Measurements from ENCODE around the gene ABI1.

The ABI1 gene

GRCh38 chr10:26703974-26704373, 156.8 kb downstream of the ABI1 start:
- no peak for DNase-seq

GRCh38 chr10:26703096-26703495, 157.7 kb downstream of the ABI1 start:
- DNase-seq = no peak

DNA sequence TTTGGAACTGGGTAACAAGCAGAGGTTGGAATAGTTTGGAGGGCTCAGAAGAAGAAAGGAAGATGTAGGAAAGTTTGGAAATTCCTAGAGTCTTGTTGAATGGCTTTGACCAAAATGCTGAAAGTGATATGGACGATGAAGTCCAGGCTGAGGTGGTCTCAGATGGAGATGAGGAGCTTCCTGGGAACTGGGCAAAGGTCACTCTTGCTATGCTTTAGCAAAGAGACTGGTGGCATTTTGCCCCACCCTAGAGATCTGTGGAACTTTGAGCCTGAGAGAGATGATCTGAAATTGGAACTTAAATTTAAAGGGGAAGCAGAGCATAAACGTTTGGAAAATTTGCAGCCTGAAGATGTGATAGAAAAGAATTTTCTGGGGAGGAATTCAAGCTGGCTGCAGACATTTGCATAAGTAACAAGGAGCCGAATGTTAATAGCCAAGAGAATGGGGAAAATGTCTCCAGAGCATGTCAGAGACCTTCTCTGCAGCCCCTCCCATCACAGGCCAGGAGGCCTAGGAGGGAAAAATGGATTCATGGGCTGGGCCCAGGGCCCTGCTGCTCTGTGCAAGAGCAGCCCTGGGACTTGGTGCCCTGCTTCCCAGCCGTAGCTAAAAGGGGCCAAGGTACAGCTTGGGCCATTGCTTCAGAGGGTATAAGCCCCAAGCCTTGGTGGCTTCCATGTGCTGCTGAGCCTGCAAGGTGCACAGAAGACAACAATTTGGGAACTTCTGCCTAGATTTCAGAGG, 159.7 kb downstream of the ABI1 start:
- no peak for DNase-seq

GRCh38 chr10:26699631-26700030, 161.1 kb downstream of the ABI1 start:
- DNase-seq = no peak

- no peak for DNase-seq
Observed at GRCh38 chr10:26698909-26699308, 161.8 kb downstream of the ABI1 start.

DNA sequence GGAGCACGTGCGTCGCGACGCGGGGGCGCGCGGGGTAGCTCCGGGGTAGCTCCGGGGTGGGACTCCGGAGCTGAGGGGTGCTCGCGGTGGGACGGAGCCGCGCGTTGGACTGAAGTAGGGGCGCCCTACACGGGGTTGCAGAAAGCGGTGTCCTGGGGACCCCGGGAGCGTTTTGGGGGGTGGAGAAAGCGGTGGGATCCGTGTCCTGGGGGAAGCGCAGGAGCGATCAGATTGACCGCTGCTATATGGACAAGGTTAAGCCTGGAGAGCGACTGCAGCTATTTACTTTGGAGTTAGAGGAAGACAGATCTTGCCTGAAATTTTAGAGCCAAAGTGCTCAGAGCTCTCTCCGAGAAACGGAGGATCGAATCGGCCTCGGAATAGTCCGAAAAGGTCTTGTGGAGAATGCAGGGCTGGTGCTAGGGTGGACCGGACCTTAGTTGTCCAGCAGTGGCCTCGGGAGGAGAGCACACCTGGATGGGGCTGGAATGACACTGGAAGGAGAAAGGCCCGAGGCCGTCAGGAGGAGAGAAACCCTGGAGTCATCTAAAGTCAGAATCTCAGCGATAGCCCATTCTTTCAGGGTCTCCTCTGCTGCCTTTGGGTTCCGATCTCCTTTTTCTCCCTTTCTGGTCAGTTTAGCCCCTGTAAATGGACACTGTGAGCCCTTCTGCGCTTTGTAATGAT, 162.7 kb downstream of the ABI1 start:
- no peak for DNase-seq

- DNase-seq = peak; percentile 73
Observed at GRCh38 chr10:26697163-26697921, 163.4 kb downstream of the ABI1 start, which contains the start of gene PDSS1. Gene PDSS1 (plus strand): TSS chr10:26697701. CDS start chr10:26697712, 11 bp downstream.

DNA sequence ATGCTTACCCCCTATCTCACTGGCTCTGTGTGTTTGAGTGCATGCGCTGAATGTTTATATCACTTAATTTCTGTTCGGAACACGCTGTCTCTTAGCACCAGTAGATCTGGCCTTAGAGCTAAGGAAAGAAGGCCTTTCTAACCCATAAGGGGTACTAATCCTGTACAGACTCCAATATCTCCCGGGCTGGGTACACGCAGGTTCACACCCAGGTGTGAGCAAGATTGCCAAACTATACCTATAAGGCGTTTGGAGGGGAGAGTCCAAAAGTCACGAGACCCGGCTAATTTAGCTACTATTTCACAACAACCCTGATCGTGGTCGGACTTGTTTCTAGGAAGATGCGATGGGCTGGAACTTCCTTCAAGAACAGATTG, 164.0 kb downstream of the ABI1 start:
- no peak for DNase-seq

Data from CD4-positive, alpha-beta T cell treated with Interleukin-6 for 4 hours (primary cell).